Large intestine (tissue), 3 donors: ENCODE measurements around the gene NNMT. TPM values are rescaled to one million over a fixed set of nuclear protein-coding genes. Genes with fewer than 3 reads are reported as not detected.

Experiments used
- DNase-seq, 2 donors: peaks; one replicate each; pipeline versions ENCODE4 v3.0.0 to v3.0.0-alpha.2; 2013
- H3K27ac ChIP-seq: one replicate; pipeline ENCODE4 v1.5.1; 2013; ENCODE audit warnings: low read length
- H3K27me3 ChIP-seq: 2 replicates; pipeline ENCODE4 v1.6.1; 2013; ENCODE audit warnings: low read length; ENCODE audit not compliant: control insufficient read depth, insufficient read depth
- H3K36me3 ChIP-seq: 2 replicates; pipeline ENCODE4 v1.6.1; 2013; ENCODE audit warnings: low read length; ENCODE audit not compliant: control insufficient read depth, insufficient read depth
- H3K4me1 ChIP-seq: one replicate; pipeline ENCODE4 v1.6.1; 2013; ENCODE audit warnings: low read length; ENCODE audit not compliant: control insufficient read depth, insufficient read depth
- H3K4me3 ChIP-seq: one replicate; pipeline ENCODE4 v1.5.1; 2013; ENCODE audit warnings: low read length
- H3K9me3 ChIP-seq: one replicate; pipeline ENCODE4 v1.6.1; 2013; ENCODE audit warnings: mild to moderate bottlenecking, low read depth, low read length, moderate library complexity; ENCODE audit not compliant: control insufficient read depth
- WGBS: methylation state at CpG from one replicate; pipeline ENCODE4 v1.1.5; 2013; ENCODE audit warnings: low lambda C conversion rate; ENCODE audit not compliant: insufficient coverage; 5-methylcytosine and 5-hydroxymethylcytosine counted together
- polyA plus RNA-seq: library from polyadenylated mRNA; unstranded; fragments of 120-200 nt; gene quantifications from one replicate; pipeline ENCODE4 v1.2.1, GENCODE V29; 2013

NNMT gene
- polyA plus RNA-seq, 1 donor: 4.0 TPM

DNA sequence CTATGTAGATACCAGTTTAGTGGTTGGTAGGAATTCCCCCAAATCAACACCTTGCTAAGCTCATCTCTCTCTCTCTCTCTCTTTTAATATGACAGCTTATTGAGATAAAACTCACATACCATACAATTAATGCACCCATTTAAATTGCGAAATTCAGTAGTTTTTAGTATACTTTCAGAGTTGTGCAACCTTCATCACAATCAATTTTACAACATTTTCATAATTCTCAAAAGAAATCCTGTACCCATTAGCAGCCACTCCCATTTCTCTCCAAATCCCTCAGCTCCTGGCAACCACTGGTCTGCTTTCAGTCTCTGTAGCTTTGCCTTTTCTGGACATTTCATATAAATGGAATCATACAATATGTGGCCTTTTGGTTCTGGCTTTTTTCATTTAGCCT is 13.3 kb downstream of the NNMT start:
- H3K27me3 ChIP-seq: peaks cover 33% of the 10 kb centered on the region
- WGBS: no CpG with 5 or more reads among the region's 1 CpG
- H3K4me1 ChIP-seq: no peaks in the 10 kb centered on the region
- no peaks in the 10 kb centered on the region for H3K36me3 ChIP-seq
- H3K4me3 ChIP-seq: no peak overlapping the region
- no peaks in the 10 kb centered on the region for H3K9me3 ChIP-seq
- no peak for DNase-seq
- H3K27ac ChIP-seq: no peak overlapping the region

DNA sequence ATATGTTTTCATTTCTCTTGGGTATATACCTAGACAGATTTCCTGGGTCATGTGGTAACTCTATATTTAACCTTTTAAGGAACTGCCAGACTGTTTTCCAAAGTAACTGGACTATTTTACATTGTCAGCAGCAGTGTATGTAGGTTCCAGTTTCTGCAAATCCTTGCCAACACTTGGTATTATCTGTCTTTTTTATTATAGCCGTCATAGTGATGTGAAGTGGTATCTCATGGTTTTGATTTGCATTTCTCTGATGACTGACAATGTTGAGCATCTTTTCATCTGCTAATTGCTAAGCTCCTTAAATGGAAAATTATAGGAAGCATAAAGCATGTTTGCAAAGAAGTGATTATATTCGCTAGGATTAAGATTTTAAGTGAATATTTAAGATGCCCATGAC is 13.9 kb downstream of the NNMT start:
- no peaks in the 10 kb centered on the region for H3K9me3 ChIP-seq
- H3K27ac ChIP-seq: no peak overlapping the region
- whole genome bisulfite sequencing: 100% methylated on average over 1 of the region's 2 CpGs
- no peaks in the 10 kb centered on the region for H3K4me1 ChIP-seq
- no peak overlapping the region for H3K4me3 ChIP-seq
- no peak for DNase-seq
- no peaks in the 10 kb centered on the region for H3K36me3 ChIP-seq
- H3K27me3 ChIP-seq: peaks cover 33% of the 10 kb centered on the region

DNA sequence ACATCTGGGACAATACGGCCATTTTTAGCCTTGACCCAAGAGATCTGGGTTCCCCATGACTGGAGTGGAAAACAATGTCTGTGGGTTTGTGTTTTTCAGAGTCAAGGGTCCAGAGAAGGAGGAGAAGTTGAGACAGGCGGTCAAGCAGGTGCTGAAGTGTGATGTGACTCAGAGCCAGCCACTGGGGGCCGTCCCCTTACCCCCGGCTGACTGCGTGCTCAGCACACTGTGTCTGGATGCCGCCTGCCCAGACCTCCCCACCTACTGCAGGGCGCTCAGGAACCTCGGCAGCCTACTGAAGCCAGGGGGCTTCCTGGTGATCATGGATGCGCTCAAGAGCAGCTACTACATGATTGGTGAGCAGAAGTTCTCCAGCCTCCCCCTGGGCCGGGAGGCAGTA is 15.7 kb downstream of the NNMT start:
- Histone ChIP-seq H3K9me3 (no peaks in the 10 kb centered on the region), H3K27me3 (peaks cover 36% of the 10 kb centered on the region), H3K4me1 (no peaks in the 10 kb centered on the region), H3K4me3 (no peak overlapping the region), H3K36me3 (no peaks in the 10 kb centered on the region), H3K27ac (no peak overlapping the region)
- whole genome bisulfite sequencing: no CpG with 5 or more reads among the region's 10 CpGs
- DNase-seq: no peak

DNA sequence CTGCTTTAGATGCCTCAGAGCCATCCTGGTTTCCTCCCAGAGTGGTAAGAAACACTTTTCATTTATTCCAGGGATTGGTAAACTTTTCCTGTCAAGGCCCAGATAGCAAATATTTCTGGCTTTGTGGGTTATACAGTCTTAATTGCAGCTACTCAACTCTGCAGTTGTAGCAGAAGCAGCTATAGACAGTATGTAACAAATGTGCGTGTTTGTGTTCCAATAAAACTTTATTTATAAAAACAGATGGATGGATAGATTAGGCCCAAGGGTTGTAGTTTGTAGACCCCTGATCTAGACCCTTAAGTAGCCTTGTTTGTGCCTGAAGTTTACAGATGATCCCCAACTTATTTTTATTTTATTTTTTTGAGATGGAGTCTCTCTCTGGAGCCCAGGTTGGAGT is 17.9 kb downstream of the NNMT start:
- no peaks in the 10 kb centered on the region for H3K36me3 ChIP-seq
- WGBS: no CpG with 5 or more reads among the region's 1 CpG

DNA sequence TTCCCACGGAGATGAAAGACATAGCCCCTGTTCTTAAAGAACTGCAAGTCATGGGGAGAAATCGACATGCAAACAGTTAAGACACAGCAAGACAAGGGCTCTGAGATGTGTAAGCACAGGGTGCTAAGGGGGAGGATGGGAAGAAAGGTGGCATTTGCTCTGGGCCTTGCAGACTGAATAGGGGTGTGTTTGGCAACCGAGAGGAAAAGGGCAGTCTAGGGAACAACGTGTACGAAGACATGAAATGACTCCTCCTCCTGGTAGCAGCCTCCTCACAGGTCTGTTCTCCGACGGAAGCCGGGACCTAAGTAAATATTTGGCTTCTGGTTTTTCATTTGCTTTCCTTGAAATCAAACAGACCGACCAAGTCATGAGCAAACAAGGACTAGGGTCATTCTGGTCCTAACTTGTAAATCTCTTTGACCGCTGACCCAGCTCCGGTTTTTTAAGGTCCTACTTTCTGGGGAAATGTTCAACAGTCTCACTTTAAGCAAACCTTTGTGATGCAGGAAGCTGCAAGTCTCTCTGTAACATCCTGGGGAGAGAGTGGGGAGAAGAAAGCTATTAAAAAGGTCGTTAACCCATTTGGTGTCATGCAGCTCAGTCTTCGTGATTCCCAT is 19.7 kb downstream of the NNMT start:
- peak in 1 of 2 donors; percentile 8 for DNase-seq
- no peaks in the 10 kb centered on the region for H3K9me3 ChIP-seq
- peaks cover 20% of the 10 kb centered on the region for H3K27me3 ChIP-seq
- no peaks in the 10 kb centered on the region for H3K4me1 ChIP-seq
- no peak overlapping the region for H3K4me3 ChIP-seq
- no peaks in the 10 kb centered on the region for H3K36me3 ChIP-seq
- H3K27ac ChIP-seq: no peak overlapping the region
- WGBS: 20% methylated on average over 1 of the region's 13 CpGs

More for the DNA sequence above, 17.9 kb downstream of the NNMT start:
- Histone ChIP-seq H3K27ac (no peak overlapping the region), H3K4me1 (no peaks in the 10 kb centered on the region), H3K9me3 (no peaks in the 10 kb centered on the region), H3K4me3 (no peak overlapping the region), H3K27me3 (peaks cover 20% of the 10 kb centered on the region)
- no peak for DNase-seq

DNA sequence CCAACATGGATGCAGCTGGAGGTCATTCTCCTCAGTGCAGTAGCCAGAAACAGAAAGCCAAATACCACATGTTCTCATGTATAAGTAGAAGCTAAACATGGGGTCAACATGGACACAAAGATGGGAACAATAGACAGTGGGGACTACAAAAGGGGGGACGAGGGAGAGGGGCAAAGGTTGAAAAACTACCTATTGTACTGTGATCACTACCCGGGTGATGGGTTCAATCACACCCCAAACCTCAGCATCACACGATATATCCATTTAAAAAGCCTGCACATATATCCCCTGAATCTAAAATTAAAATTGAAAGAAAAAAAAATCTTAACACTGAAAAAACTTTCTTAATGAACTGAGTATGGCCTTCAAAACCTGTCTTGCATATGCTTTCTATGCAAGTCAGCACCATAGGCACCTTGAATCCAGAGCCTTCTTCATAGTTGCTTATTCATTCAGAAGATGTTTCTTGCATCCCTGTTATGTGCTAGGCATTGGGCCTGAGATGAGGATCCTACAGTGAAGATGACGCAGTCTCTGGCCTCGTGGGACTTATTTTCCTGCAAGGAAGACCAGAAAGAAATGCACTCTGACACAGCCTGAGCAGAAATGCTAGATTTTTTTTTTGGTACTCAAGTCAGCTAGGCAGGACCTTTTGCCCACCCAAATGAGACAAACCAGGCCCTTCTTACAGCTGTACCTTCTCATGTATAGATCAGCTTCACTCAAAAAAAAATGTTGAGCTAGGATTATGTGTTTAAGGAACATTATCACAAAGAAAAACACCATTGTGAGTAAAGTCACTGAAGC is 21.0 kb downstream of the NNMT start:
- H3K4me1 ChIP-seq: no peaks in the 10 kb centered on the region
- DNase-seq: no peak
- no peak overlapping the region for H3K27ac ChIP-seq
- H3K9me3 ChIP-seq: no peaks in the 10 kb centered on the region
- H3K36me3 ChIP-seq: no peaks in the 10 kb centered on the region
- H3K27me3 ChIP-seq: peaks cover 19% of the 10 kb centered on the region
- WGBS: no CpG with 5 or more reads among the region's 5 CpGs
- no peak overlapping the region for H3K4me3 ChIP-seq

DNA sequence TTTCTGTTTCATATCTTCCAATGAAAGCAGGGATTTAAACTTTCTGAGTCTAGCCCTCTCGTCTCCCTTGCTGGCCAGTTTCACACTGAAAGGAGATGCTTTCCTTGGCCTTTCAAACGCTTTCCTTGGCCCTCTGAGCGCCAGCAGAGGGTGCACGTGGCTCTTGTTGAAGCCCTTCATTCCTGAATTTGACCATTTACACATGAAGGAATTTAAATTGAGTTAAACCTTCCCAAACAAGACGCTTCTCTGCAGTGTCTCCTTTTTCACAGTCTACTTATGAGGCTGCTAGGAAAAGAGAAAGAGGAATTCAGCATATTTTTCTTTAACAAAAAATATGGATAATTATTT is 21.6 kb downstream of the NNMT start:
- Histone ChIP-seq H3K36me3 (no peaks in the 10 kb centered on the region), H3K4me1 (no peaks in the 10 kb centered on the region), H3K27ac (no peak overlapping the region), H3K27me3 (peaks cover 22% of the 10 kb centered on the region), H3K4me3 (no peak overlapping the region), H3K9me3 (no peaks in the 10 kb centered on the region)
- WGBS: 40% methylated on average over 1 of the region's 5 CpGs
- DNase-seq: no peak

DNA sequence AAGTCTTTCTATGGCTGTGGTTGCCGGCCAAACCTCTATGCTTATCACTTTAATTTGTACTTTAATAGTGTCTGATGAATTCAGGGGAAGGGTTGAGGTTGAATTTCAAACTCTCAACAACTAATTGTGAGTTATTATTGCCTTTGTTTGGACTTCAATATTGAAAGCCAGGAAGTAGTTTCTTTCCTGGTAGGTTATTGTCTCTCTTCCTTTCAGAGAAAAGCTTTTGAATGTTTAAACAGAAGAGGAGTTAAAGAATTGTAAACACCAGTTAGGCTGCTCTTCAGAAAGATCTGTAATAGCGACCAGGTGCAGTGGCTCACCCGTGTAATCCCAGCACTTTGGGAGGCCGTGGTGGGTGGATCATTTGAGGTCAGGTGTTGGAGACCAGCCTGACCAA is 22.2 kb downstream of the NNMT start:
- no peak overlapping the region for H3K4me3 ChIP-seq
- no peak for DNase-seq
- no peaks in the 10 kb centered on the region for H3K9me3 ChIP-seq
- H3K27ac ChIP-seq: no peak overlapping the region
- H3K36me3 ChIP-seq: no peaks in the 10 kb centered on the region
- H3K4me1 ChIP-seq: no peaks in the 10 kb centered on the region
- peaks cover 24% of the 10 kb centered on the region for H3K27me3 ChIP-seq
- 40% methylated on average over 1 of the region's 4 CpGs for WGBS

DNA sequence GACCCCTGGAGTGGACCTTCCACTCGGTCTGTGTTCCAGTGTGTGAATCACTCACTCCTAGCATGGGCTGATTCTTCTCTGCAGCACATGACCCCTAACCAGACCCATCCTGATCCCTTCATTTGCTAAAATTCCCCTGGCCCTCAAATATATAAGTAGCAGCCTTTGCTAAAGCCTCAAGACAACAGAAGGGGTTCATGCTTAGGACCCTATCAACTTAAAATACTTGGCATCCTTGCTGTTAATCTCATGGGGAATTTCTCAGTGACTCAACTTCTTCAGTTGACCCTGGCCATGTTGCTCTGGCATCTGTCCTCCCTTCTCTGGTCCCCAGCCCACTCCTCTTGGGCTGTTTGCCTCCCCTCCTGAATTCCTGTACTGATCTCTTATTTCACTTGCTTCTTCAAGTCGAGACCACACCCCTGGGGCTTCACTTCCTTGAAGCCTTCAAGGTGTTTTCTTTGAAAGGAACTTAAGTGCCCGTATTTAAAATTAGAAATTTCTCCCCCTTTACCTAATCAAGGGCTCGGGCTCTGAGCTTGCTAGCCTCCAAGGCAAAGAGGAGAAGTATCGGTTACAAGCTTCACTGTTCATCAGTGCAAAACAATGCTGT is 23.6 kb downstream of the NNMT start:
- no peak overlapping the region for H3K4me3 ChIP-seq

DNA sequence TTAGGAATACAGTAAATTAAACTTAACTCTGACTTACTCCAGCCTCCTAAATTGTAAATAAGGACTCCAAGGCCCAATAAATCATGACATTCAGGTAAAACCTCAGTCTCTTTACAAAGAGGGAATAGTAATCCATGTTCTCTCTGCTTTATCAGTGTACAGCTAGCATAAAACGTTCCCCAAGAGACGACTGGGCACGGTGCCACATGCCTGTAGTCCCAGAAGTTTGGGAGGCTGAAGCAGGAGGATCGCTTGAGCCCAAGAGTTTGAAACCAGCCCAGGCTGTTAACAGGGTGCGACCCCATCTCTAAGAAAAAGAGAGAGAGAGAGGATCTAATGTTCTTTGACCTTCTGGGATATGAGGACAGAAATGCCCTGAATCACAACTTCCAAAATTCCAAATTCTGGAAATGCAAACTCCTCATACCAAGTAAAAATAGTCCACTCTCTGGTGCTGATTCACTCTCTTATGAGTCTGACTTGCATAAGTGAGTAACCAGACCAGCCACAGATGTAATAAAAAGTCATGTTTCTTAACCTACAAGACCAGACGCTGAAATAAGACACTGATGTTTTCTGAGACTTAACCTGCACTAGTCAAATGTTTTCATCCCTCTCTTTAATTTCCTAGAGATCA is 25.5 kb downstream of the NNMT start:
- H3K9me3 ChIP-seq: no peaks in the 10 kb centered on the region
- H3K4me3 ChIP-seq: no peak overlapping the region
- no peak overlapping the region for H3K27ac ChIP-seq
- H3K4me1 ChIP-seq: no peaks in the 10 kb centered on the region
- peaks cover 17% of the 10 kb centered on the region for H3K27me3 ChIP-seq
- WGBS: no CpG with 5 or more reads among the region's 6 CpGs
- DNase-seq: no peak
- no peaks in the 10 kb centered on the region for H3K36me3 ChIP-seq

More for the DNA sequence above, 23.6 kb downstream of the NNMT start:
- DNase-seq: no peak
- peaks cover 19% of the 10 kb centered on the region for H3K27me3 ChIP-seq
- no peaks in the 10 kb centered on the region for H3K9me3 ChIP-seq
- 100% methylated on average over 1 of the region's 5 CpGs for WGBS
- H3K4me1 ChIP-seq: no peaks in the 10 kb centered on the region
- no peak overlapping the region for H3K27ac ChIP-seq
- H3K36me3 ChIP-seq: no peaks in the 10 kb centered on the region
